HepG2 (cell line): ENCODE data around the gene C2orf15. TPM values are rescaled to one million over a fixed set of nuclear protein-coding genes. Genes with fewer than 3 reads are reported as not detected.

Experiments
- CBFB ChIP-seq: sonication (generic); formaldehyde crosslinking; IDR thresholded peaks from 2 replicates; pipeline ENCODE4 v1.4.0; 2020; ENCODE audit warnings: missing genetic modification reagents
- GABPA ChIP-seq, 2 experiments: IDR thresholded peaks; 2 replicates each; pipeline ENCODE4 v1.6.1; 2011 to 2016; ENCODE audit warnings: low read depth in 2 of 2, low read length in 1 of 2, missing biosample characterization in 1 of 2, missing genetic modification characterization in 1 of 2
- GMEB1 ChIP-seq: sonication (generic); formaldehyde crosslinking; IDR thresholded peaks from 2 replicates; pipeline ENCODE4 v1.5.1; 2020; ENCODE audit warnings: missing genetic modification reagents, mild to moderate bottlenecking, borderline replicate concordance
- HDAC1 ChIP-seq: sonication (generic); formaldehyde crosslinking; IDR thresholded peaks from 2 replicates; pipeline ENCODE4 v1.5.1; 2020; ENCODE audit warnings: mild to moderate bottlenecking, missing genetic modification reagents
- HMGXB3 ChIP-seq: sonication (generic); formaldehyde crosslinking; IDR thresholded peaks from 2 replicates; pipeline ENCODE4 v1.4.0; 2020; ENCODE audit warnings: missing genetic modification reagents, borderline replicate concordance
- HOXD1 ChIP-seq: sonication (generic); formaldehyde crosslinking; IDR thresholded peaks from 2 replicates; pipeline ENCODE4 v1.5.0; 2020; ENCODE audit warnings: missing genetic modification reagents
- KDM2A ChIP-seq: sonication (generic); formaldehyde crosslinking; IDR thresholded peaks from 2 replicates; pipeline ENCODE4 v1.4.0; 2020; ENCODE audit warnings: low read depth, missing genetic modification reagents, borderline replicate concordance
- MED1 ChIP-seq: sonication (generic); formaldehyde crosslinking; IDR thresholded peaks from 2 replicates; pipeline ENCODE4 v1.4.0; 2020; ENCODE audit warnings: missing genetic modification reagents
- NFKB2 ChIP-seq: sonication (generic); formaldehyde crosslinking; IDR thresholded peaks from 2 replicates; pipeline ENCODE4 v1.4.0; 2020; ENCODE audit warnings: missing genetic modification reagents, borderline replicate concordance
- NR2C2 ChIP-seq: sonication (generic); formaldehyde crosslinking; IDR thresholded peaks from 2 replicates; pipeline ENCODE4 v1.4.0; 2020; ENCODE audit warnings: missing genetic modification reagents, mild to moderate bottlenecking, moderate library complexity, borderline replicate concordance
- NR2F2 ChIP-seq: IDR thresholded peaks from 2 replicates; pipeline ENCODE4 v1.6.1; 2012; ENCODE audit warnings: low read depth, inconsistent platforms, borderline replicate concordance
- POLR2AphosphoS2 ChIP-seq: IDR thresholded peaks from 2 replicates; pipeline ENCODE4 v1.6.1; 2011; ENCODE audit warnings: low read depth, low read length, improper control_type of control experiment
- RFXAP ChIP-seq: sonication (generic); formaldehyde crosslinking; IDR thresholded peaks from 2 replicates; pipeline ENCODE4 v1.4.0; 2020; ENCODE audit warnings: missing genetic modification reagents, borderline replicate concordance
- SMARCE1 ChIP-seq: fragments of 450-650 bp; IDR thresholded peaks from 2 replicates; pipeline ENCODE4 v1.6.1; 2017; ENCODE audit warnings: borderline replicate concordance
- YEATS4 ChIP-seq: sonication (generic); formaldehyde crosslinking; IDR thresholded peaks from 2 replicates; pipeline ENCODE4 v1.4.0; 2020; ENCODE audit warnings: missing genetic modification reagents, borderline replicate concordance
- ZC3H4 ChIP-seq: sonication (generic); formaldehyde crosslinking; IDR thresholded peaks from 2 replicates; pipeline ENCODE4 v1.4.0; 2020; ENCODE audit warnings: missing genetic modification reagents, borderline replicate concordance
- ZNF24 ChIP-seq: fragments of 450-650 bp; IDR thresholded peaks from 2 replicates; pipeline ENCODE4 v1.6.1; 2017; ENCODE audit warnings: antibody characterized with exemption, mild to moderate bottlenecking
- ZNF296 ChIP-seq: sonication (generic); formaldehyde crosslinking; conservative IDR thresholded peaks from 2 replicates; pipeline ENCODE4 v1.5.0; 2020; ENCODE audit warnings: mild to moderate bottlenecking, missing genetic modification reagents
- ZNF501 ChIP-seq: sonication (generic); formaldehyde crosslinking; IDR thresholded peaks from 2 replicates; pipeline ENCODE4 v1.5.1; 2020; ENCODE audit warnings: mild to moderate bottlenecking, moderate library complexity, missing genetic modification reagents
- ZNF644 ChIP-seq: IDR thresholded peaks from 2 replicates; pipeline ENCODE4 v1.6.1; 2016; ENCODE audit warnings: low read depth
- ZNF670 ChIP-seq: sonication (generic); formaldehyde crosslinking; IDR thresholded peaks from 2 replicates; pipeline ENCODE4 v1.8.0; 2022; ENCODE audit warnings: mild to moderate bottlenecking, missing genetic modification reagents, borderline replicate concordance
- ZNF841 ChIP-seq: sonication (generic); formaldehyde crosslinking; IDR thresholded peaks from 2 replicates; pipeline ENCODE4 v1.8.1; 2023; ENCODE audit warnings: missing genetic modification reagents, borderline replicate concordance
- ZSCAN21 ChIP-seq: sonication (generic); formaldehyde crosslinking; IDR thresholded peaks from 2 replicates; pipeline ENCODE4 v1.8.0; 2022; ENCODE audit warnings: mild to moderate bottlenecking, missing genetic modification reagents, moderate library complexity, borderline replicate concordance
- polyA plus RNA-seq, 8 experiments: library from polyadenylated mRNA; depleted of rRNA in 3 of 8; stranded (reverse) in 7 of 8; unstranded in 1 of 8; fragments of >200 nt; fragmentation: Illumina TruSeq in 4 of 8; extraction: Trizol in 4 of 8; gene quantifications; 2 replicates each; pipeline versions ENCODE4 v1.2.1 to v1.2.3, GENCODE V29; 2011 to 2016; ENCODE audit warnings: low read depth in 4 of 8, missing spikeins in 1 of 8, mixed read lengths in 1 of 8; ENCODE audit not compliant: insufficient read depth in 1 of 8
- total RNA-seq, 5 experiments: library from RNA; depleted of rRNA; stranded (reverse); fragments of >200 nt; fragmentation: Illumina TruSeq; extraction: Trizol; gene quantifications; 2 replicates each; pipeline ENCODE4 v1.2.3, GENCODE V29; 2016; ENCODE audit warnings: low read depth in 1 of 5

Gene C2orf15
- total and polyA plus RNA-seq, 2 of the 13 experiments (the other 11 are each of a cell fraction or from before 2014, with no cell fraction given): 5.5 to 8.3 TPM

- no peak; the same call in 1 of the 2 replicates for TF ChIP-seq ZNF670
- peak; percentile 78 for TF ChIP-seq HDAC1 (CRISPR knock-in tag)
- TF ChIP-seq NFKB2 (CRISPR knock-in tag): peak; percentile 95
- no peak for TF ChIP-seq POLR2AphosphoS2
- no peak for TF ChIP-seq ZNF24
- peak; percentile 87 for TF ChIP-seq NR2C2 (CRISPR knock-in tag)
- TF ChIP-seq ZNF501 (CRISPR knock-in tag): peak; percentile 97
- peak; percentile 16; the same call in 1 of the 2 replicates for TF ChIP-seq CBFB (CRISPR knock-in tag)
- TF ChIP-seq ZNF644 (CRISPR knock-in tag): no peak
- peak; percentile 92 for TF ChIP-seq KDM2A (CRISPR knock-in tag)
- TF ChIP-seq GMEB1: peak; percentile 99
- peak; percentile 54 for TF ChIP-seq MED1 (CRISPR knock-in tag)
- TF ChIP-seq RFXAP (CRISPR knock-in tag): 0 out of 2 replicates have a peak, but pooled peaks have one; percentile 9
- no peak for TF ChIP-seq ZNF841 (CRISPR knock-in tag)
- peak; percentile 73; the same call in 1 of the 2 replicates for TF ChIP-seq ZNF296 (CRISPR knock-in tag)
- TF ChIP-seq SMARCE1: no peak
- TF ChIP-seq HOXD1 (CRISPR knock-in tag): peak; percentile 79; the same call in 1 of the 2 replicates
- TF ChIP-seq YEATS4 (CRISPR knock-in tag): peak; percentile 88
- TF ChIP-seq ZSCAN21: no peak; the same call in 1 of the 2 replicates
- TF ChIP-seq HMGXB3 (CRISPR knock-in tag): no peak
- TF ChIP-seq ZC3H4 (CRISPR knock-in tag): peak; percentile 50; the same call in 1 of the 2 replicates
- peak; percentile 34; the same call in 1 of the 2 replicates for TF ChIP-seq GABPA (IDR thresholded peaks at IDR 0.05; ENCODE audit: low read depth, low read length)
- peak; percentile 48 for TF ChIP-seq GABPA (CRISPR knock-in tag; IDR thresholded peaks at IDR 0.05; ENCODE audit: low read depth)
- peak; percentile 13; the same call in 1 of the 2 replicates for TF ChIP-seq NR2F2
Measured at GRCh38 chr2:99141110-99142108, at the start of gene C2orf15 (continued).
